ENCODE data around the gene CTSW. TPM values are rescaled to one million over a fixed set of nuclear protein-coding genes. Genes with fewer than 3 reads are reported as not detected.
A peak's percentile ranks its signal among the peaks of the same experiment; 100 is the strongest.

CTSW gene
- total and polyA plus RNA-seq, 5 experiments from 2014 or later, result 52.1 to 495 (median 255) TPM

- peak; percentile 93 to 98 for ATAC-seq
- peaks cover 2 to 24% (median 10%) of the 10 kb centered on the region in 4 donors for H3K4me1 Mint-ChIP-seq
- peak within 1 kb of the TSS in 9 of 10 donors; percentile 41 to 94 (median 72) for H3K27ac Mint-ChIP-seq
- DNase-seq, result peak; percentile 85 to 95 (median 91)
- peaks cover 0 to 4% (median 0%) of the 10 kb centered on the region in 5 donors for H3K27me3 Mint-ChIP-seq
- H3K4me3 Mint-ChIP-seq, result peak within 1 kb of the TSS; percentile 57 to 80 (median 74)
- no peaks in the 10 kb centered on the region for H3K9me3 Mint-ChIP-seq
- no peaks in the 10 kb centered on the region for H3K36me3 Mint-ChIP-seq
- POLR2A ChIA-PET, result interaction anchor here (0.8 to 6.2 kb wide), 11 partner anchors 10 to 417 kb away, joined by 3 to 105 read pairs (median 6); partner anchors contain the start of genes C11orf68, CCDC85B, CD248 and CTSW
Observed at GRCh38 chr11:65900125-65900898, 20.7 kb downstream of the CTSW start, which contains the start of gene FOSL1. Gene FOSL1 (minus strand): TSS chr11:65900388. CDS start chr11:65900339, 49 bp downstream.

- Mint-ChIP-seq H3K4me3 (peak overlapping the region; percentile 57 to 80 (median 74)), H3K36me3 (no peaks in the 10 kb centered on the region), H3K4me1 (peaks cover under 1 to 21% (median 7%) of the 10 kb centered on the region in 4 donors)
Observed at GRCh38 chr11:65900899-65901180, 21.2 kb downstream of the CTSW start.

GRCh38 chr11:65903068-65903481 is 23.4 kb downstream of the CTSW start:
- ATAC-seq (no peak), DNase-seq (no peak)
- Mint-ChIP-seq H3K9me3 (no peaks in the 10 kb centered on the region), H3K4me1 (peaks cover 0 to 19% (median 4%) of the 10 kb centered on the region in 4 donors), H3K27ac (peak overlapping the region in 1 of 10 donors; percentile 41), H3K4me3 (no peak overlapping the region), H3K27me3 (peaks cover 0 to 4% (median 0%) of the 10 kb centered on the region in 5 donors), H3K36me3 (no peaks in the 10 kb centered on the region)
- POLR2A ChIA-PET, result interaction anchor here (6.2 kb wide), 1 partner anchor 13 kb away, joined by 105 read pairs; the partner anchor contains the start of genes CCDC85B and FIBP

More at GRCh38 chr11:65900899-65901180, 21.2 kb downstream of the CTSW start:
- no peaks in the 10 kb centered on the region for H3K9me3 Mint-ChIP-seq
- DNase-seq (no peak), ATAC-seq (no peak)
- peaks cover 0 to 4% (median 0%) of the 10 kb centered on the region in 5 donors for H3K27me3 Mint-ChIP-seq
- H3K27ac Mint-ChIP-seq, result peak overlapping the region in 9 of 10 donors; percentile 41 to 94 (median 72)
- POLR2A ChIA-PET, result interaction anchor here (0.8 to 6.2 kb wide), 11 partner anchors 11 to 417 kb away, joined by 3 to 105 read pairs (median 6); partner anchors contain the start of genes C11orf68, CCDC85B, CD248 and CTSW

- DNase-seq (no peak), ATAC-seq (no peak)
- H3K27ac Mint-ChIP-seq, result peak overlapping the region in 1 of 10 donors; percentile 15
- H3K27me3 Mint-ChIP-seq, result peaks cover 0 to 4% (median 0%) of the 10 kb centered on the region in 5 donors
- POLR2A ChIA-PET, result interaction anchor here (0.9 to 6.2 kb wide), 2 partner anchors 13 to 24 kb away, joined by 4 to 105 read pairs; partner anchors contain the start of genes CCDC85B and FIBP
- H3K9me3 Mint-ChIP-seq, result no peaks in the 10 kb centered on the region
- peak overlapping the region in 1 of 10 donors; percentile 29 for H3K4me3 Mint-ChIP-seq
- no peaks in the 10 kb centered on the region for H3K36me3 Mint-ChIP-seq
- H3K4me1 Mint-ChIP-seq, result peaks cover 0 to 18% (median 4%) of the 10 kb centered on the region in 4 donors
Observed at GRCh38 chr11:65903715-65904114, 24.1 kb downstream of the CTSW start.

- no peak for DNase-seq
- peaks cover 0 to 5% (median 4%) of the 10 kb centered on the region in 5 donors for H3K27me3 Mint-ChIP-seq
- POLR2A ChIA-PET, result interaction anchor here (1.3 to 1.7 kb wide), 2 partner anchors 9 to 16 kb away, joined by 3 to 4 read pairs; partner anchors contain the start of gene CCDC85B
- H3K4me1 Mint-ChIP-seq, result peaks cover 0 to 14% (median 5%) of the 10 kb centered on the region in 4 donors
- no peaks in the 10 kb centered on the region for H3K9me3 Mint-ChIP-seq
- no peak for ATAC-seq
- no peak overlapping the region for H3K27ac Mint-ChIP-seq
- H3K4me3 Mint-ChIP-seq, result no peak overlapping the region
- H3K36me3 Mint-ChIP-seq, result no peaks in the 10 kb centered on the region
Observed at GRCh38 chr11:65906602-65907001, 27.0 kb downstream of the CTSW start.

GRCh38 chr11:65907878-65908277 is 28.2 kb downstream of the CTSW start:
- ATAC-seq (no peak), DNase-seq (no peak)
- H3K27ac Mint-ChIP-seq, result no peak overlapping the region
- H3K27me3 Mint-ChIP-seq, result peaks cover 0 to 5% (median 4%) of the 10 kb centered on the region in 5 donors
- H3K4me3 Mint-ChIP-seq, result no peak overlapping the region
- H3K9me3 Mint-ChIP-seq, result no peaks in the 10 kb centered on the region
- POLR2A ChIA-PET, result interaction anchor here (0.6 to 1.6 kb wide), 3 partner anchors 15 to 33 kb away, joined by 3 to 5 read pairs (median 3); partner anchors contain the start of gene CCDC85B
- H3K4me1 Mint-ChIP-seq, result peaks cover 0 to 8% (median 5%) of the 10 kb centered on the region in 4 donors
- H3K36me3 Mint-ChIP-seq, result no peaks in the 10 kb centered on the region

- peaks cover 13 to 30% (median 26%) of the 10 kb centered on the region in 4 donors for H3K4me1 Mint-ChIP-seq
- peaks cover 0 to 4% (median 0%) of the 10 kb centered on the region in 3 donors for H3K36me3 Mint-ChIP-seq
- peak overlapping the region in 2 of 10 donors; percentile 34 to 36 for H3K27ac Mint-ChIP-seq
- H3K27me3 Mint-ChIP-seq, result peaks cover 0 to 5% (median 0%) of the 10 kb centered on the region in 5 donors
- ATAC-seq (no peak), DNase-seq (no peak)
- H3K4me3 Mint-ChIP-seq, result no peak overlapping the region
- H3K9me3 Mint-ChIP-seq, result no peaks in the 10 kb centered on the region
- POLR2A ChIA-PET, result interaction anchor here (0.7 to 1.4 kb wide), 4 partner anchors 10 to 53 kb away, joined by 3 to 4 read pairs (median 4); no protein-coding TSS in a partner anchor
Observed at GRCh38 chr11:65911682-65912568, 32.3 kb downstream of the CTSW start.

GRCh38 chr11:65912845-65913244 is 33.2 kb downstream of the CTSW start:
- ATAC-seq, result no peak
- H3K36me3 Mint-ChIP-seq, result peaks cover 0 to 7% (median 0%) of the 10 kb centered on the region in 3 donors
- peaks cover 16 to 39% (median 33%) of the 10 kb centered on the region in 4 donors for H3K4me1 Mint-ChIP-seq
- peaks cover 0 to 5% (median 0%) of the 10 kb centered on the region in 5 donors for H3K27me3 Mint-ChIP-seq
- no peaks in the 10 kb centered on the region for H3K9me3 Mint-ChIP-seq
- no peak for DNase-seq
- POLR2A ChIA-PET, result interaction anchor here (1.0 to 1.4 kb wide), 2 partner anchors 9 to 24 kb away, joined by 3 read pairs; no protein-coding TSS in a partner anchor
- H3K27ac Mint-ChIP-seq, result peak overlapping the region in 1 of 10 donors; percentile 28
- H3K4me3 Mint-ChIP-seq, result no peak overlapping the region

- H3K9me3 Mint-ChIP-seq, result no peaks in the 10 kb centered on the region
- H3K27me3 Mint-ChIP-seq, result no peaks in the 10 kb centered on the region
- POLR2A ChIA-PET, result interaction anchor here (0.7 to 4.0 kb wide), 7 partner anchors 8 to 56 kb away, joined by 3 to 32 read pairs (median 5); partner anchors contain the start of genes CCDC85B, FOSL1 and MUS81
- peaks cover 0 to 12% (median 0%) of the 10 kb centered on the region in 3 donors for H3K36me3 Mint-ChIP-seq
- H3K27ac Mint-ChIP-seq, result peak overlapping the region in 7 of 10 donors; percentile 15 to 68 (median 50)
- H3K4me3 Mint-ChIP-seq, result peak overlapping the region in 4 of 10 donors; percentile 34 to 74 (median 48)
- DNase-seq (no peak), ATAC-seq (no peak)
- peaks cover 17 to 39% (median 36%) of the 10 kb centered on the region in 4 donors for H3K4me1 Mint-ChIP-seq
Observed at GRCh38 chr11:65915101-65915820, 35.6 kb downstream of the CTSW start.

- POLR2A ChIA-PET, result interaction anchor here (0.7 to 4.0 kb wide), 5 partner anchors 9 to 56 kb away, joined by 3 to 32 read pairs (median 4); partner anchors contain the start of genes CCDC85B, FOSL1 and MUS81
- peak overlapping the region in 2 of 10 donors; percentile 93 to 94 for H3K4me3 Mint-ChIP-seq
- peaks cover 0 to 14% (median 0%) of the 10 kb centered on the region in 3 donors for H3K36me3 Mint-ChIP-seq
- no peaks in the 10 kb centered on the region for H3K27me3 Mint-ChIP-seq
- peaks cover 17 to 45% (median 41%) of the 10 kb centered on the region in 4 donors for H3K4me1 Mint-ChIP-seq
- ATAC-seq (no peak), DNase-seq (no peak)
- no peaks in the 10 kb centered on the region for H3K9me3 Mint-ChIP-seq
- peak overlapping the region in 2 of 10 donors; percentile 46 to 51 for H3K27ac Mint-ChIP-seq
Observed at GRCh38 chr11:65915821-65916251, 36.2 kb downstream of the CTSW start.

- POLR2A ChIA-PET, result interaction anchor here (1.3 to 7.7 kb wide), 4 partner anchors 10 to 57 kb away, joined by 4 to 183 read pairs (median 20); partner anchors contain the start of genes CCDC85B, FIBP, FOSL1 and MUS81
- peak overlapping the region; percentile 65 to 96 (median 87) for H3K4me3 Mint-ChIP-seq
- ATAC-seq, result no peak
- H3K4me1 Mint-ChIP-seq, result peaks cover 17 to 46% (median 42%) of the 10 kb centered on the region in 4 donors
- H3K27ac Mint-ChIP-seq, result peak overlapping the region in 9 of 10 donors; percentile 13 to 88 (median 67)
- no peak for DNase-seq
- H3K36me3 Mint-ChIP-seq, result peaks cover 0 to 15% (median 0%) of the 10 kb centered on the region in 3 donors
- H3K9me3 Mint-ChIP-seq, result no peaks in the 10 kb centered on the region
- no peaks in the 10 kb centered on the region for H3K27me3 Mint-ChIP-seq
Observed at GRCh38 chr11:65916391-65916790, 36.8 kb downstream of the CTSW start.

All from naive thymus-derived CD8-positive, alpha-beta T cell (primary cell).